GM18867 (cell line): ENCODE results near the gene IL1RAPL2.
"Not testable (repeated sequence)": the region's sequence is repeated elsewhere in the genome, so short reads cannot be mapped to it uniquely, and the experiment has no call there.

Experiments
- ATAC-seq: cut with Tn5 transposase; IDR thresholded peaks from one replicate; pipeline ENCODE4 v1.9.1; 2021; ENCODE audit warnings: mild to moderate bottlenecking, moderate library complexity; ENCODE audit not compliant: unreplicated experiment

Gene IL1RAPL2

DNA sequence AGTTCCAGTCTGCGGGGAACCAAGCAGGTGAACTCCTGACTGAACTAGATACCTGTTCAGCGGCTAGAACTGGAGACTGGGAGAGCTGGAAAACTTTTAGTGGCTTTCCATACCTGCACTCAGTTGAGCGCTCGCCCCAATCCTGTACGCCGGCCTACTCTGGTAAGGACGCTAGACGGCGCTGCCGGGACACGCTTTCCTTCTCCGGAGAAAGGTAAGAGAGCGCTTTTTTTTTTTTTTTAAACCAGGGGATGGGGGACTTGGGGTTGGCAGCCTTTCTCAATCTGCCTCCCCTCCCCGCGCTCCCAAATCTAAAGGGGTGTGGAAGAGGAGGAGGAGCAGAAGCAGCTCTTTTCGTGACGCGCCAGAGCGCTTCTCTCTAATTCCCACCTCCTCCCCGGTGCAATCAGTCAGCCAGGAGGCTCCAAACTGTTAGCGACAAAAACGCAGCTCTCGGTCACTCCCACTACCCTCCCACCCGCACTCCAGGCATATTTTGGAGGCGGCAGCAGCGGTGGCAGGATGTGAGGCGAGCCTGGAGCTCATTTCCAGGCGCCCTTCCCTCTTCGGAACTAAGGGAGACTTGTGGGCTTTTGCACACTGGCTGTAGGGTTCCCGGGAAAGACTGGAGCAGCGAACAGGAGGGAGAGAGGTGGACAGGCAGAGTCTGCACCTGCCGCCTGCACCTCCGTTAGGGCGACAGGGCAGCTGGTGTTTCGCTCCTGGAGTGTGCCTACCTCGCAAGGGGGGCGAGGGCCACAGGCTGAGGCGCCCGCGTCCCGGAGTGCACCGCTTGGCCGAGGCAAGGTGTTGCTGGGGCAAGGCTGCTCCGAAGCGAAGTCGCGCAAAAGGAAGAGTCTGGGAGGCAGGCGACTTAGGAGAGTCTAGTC is at the start of gene IL1RAPL2:
IL1RAPL2 (plus strand) TSS at position 409 of the 890 bp plus-strand sequence.
- ATAC-seq: no peak

DNA sequence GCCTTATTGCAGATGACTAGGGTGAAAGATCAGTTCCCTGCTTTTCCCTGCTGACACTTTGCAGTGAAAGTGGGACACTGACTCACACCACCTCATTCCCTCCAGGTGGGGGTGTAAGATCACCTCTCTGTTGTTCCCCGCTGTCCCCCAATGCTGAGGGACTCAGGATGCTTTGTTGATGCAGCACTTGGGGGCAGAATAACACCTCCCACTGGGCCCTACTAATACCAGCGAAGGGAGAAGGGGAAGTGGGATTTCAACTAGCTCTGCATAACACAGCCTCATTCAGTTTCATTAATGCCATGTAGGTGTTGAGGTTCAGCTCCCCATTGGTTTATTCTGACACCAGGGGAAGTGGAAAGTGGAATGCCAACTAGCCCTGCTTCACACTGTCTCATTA is 43.6 kb upstream of the IL1RAPL2 start:
- no peak for ATAC-seq

- ATAC-seq: no peak
These were observed 42.1 kb upstream of the IL1RAPL2 start for GRCh38 chrX:104523858-104524257.

- no peak for ATAC-seq
These were observed 26.9 kb upstream of the IL1RAPL2 start for GRCh38 chrX:104539081-104539480.

GRCh38 chrX:104542447-104542846 is 23.6 kb upstream of the IL1RAPL2 start:
- not testable (repeated sequence) for ATAC-seq

GRCh38 chrX:104564335-104564734 is 1.7 kb upstream of the IL1RAPL2 start:
- no peak for ATAC-seq

DNA sequence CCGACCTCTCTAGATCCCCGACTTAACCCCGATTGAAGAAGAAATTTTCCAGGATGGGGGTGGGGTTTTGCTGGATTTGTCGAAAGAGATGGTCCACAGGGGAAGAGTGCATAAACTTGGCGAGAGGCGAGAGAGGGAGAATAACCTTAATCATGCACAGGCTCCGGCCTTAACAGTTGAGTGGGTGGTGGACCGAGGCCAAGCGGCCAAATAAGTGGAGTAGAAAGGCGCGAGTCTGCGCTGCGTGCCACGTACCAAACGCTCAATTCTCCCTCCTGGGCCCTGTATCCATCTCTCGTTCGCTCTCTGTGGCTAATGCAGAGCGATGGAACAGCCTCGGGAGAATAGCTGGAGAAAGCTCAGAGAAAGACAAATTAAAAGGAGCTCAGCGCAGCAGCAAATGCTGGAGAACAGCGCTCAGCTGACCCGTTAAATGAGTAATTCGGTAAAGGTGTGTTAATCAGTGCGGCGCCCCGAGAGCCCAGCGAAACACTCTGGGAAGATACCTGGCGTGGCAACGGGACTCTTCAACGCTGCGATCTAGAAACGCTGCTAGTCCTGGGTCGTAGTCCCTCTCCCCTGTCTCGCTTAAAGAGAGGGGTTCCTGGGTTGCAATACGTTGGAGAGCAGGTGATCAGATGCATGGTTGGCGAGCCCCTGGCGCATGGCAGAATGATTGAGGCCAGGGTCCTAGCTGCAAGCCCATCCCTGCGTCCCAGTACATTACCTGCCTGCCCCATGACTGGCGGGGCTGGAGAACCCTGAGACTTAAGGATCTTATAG is 887 bp upstream of the IL1RAPL2 start:
- no peak for ATAC-seq

DNA sequence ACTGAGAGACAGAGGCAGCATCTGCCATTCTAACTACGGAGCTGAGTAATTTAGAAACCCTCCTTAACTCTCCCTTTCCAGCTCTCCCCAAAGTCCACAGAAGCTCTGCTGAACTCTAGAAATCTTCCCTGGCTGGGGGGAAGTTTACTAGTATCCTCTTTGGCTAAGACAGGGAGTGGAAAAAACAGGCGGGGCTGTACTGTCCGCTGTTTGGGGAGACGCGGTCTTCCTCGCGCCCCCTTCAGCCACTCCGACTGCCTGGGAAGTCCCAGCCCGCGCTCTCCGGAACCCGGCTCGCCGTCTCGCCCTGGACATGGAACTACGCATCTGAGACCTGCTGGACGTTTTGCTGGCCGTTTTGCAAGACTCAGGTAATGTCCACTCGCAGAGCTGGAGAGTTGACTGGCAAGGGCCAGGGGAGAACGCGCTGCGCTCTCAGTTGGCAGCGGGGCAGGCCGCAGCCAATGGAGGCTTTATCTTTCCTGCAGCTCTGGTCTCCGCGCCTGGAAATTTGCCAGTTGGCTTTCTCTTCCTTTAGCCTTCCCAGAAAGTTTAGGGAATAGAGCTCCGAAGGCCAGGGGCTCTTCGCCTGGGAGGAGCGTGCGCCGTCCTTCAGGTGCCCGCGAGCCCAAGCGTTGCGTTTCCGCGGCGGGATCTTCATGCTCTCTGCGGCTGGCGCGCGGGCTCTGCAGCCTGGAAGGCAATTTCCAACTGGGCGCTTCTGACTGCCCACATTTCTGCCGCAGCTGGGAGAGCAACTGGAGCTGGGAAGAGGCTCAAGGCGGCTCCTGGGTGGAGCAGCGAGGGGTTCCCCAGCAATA is 892 bp downstream of the IL1RAPL2 start:
- no peak for ATAC-seq

- ATAC-seq: no peak
These were observed 1.5 kb downstream of the IL1RAPL2 start for GRCh38 chrX:104567506-104567905.

GRCh38 chrX:104568304-104568915 is 2.4 kb downstream of the IL1RAPL2 start:
- no peak for ATAC-seq

DNA sequence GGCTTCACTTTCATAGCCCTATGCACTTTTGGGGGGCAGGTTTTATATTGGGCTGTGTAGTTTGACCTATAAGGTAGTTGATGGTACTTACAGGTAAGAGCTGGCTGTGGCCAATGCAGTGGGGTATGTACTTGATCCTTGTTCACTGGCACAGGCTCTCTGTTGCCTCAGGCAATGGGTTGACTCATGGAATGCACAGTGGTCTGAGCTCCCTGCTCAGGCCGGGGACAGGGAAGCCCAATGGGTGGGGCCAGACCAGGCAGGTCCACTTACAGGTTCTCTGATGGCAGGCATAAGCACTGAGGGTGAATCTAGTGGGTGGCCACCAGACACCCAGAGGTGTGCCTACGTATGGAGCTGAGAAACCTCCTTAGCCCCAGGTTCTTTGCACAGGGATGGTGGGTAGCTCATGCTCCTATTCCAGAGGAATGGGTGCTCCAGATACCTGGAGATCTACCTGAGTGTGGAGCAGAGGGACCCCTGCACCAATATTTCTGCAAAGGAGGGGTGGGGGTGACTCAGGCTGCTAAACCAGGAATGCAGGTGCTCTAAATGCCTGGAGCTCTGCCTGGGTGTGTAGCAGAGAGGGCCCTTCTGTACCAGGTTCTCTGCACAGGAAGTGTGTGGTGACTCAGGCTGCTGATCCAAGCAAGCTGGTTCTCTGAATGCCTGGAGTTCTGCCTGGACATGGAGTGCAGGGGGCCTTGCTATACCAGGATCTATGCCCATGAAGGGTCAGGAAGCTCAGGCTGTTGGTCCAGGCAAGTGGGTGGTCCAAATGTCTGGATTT is 52.3 kb downstream of the IL1RAPL2 start:
- no peak for ATAC-seq

- no peak for ATAC-seq
These were observed 55.8 kb downstream of the IL1RAPL2 start for GRCh38 chrX:104621781-104622180.

DNA sequence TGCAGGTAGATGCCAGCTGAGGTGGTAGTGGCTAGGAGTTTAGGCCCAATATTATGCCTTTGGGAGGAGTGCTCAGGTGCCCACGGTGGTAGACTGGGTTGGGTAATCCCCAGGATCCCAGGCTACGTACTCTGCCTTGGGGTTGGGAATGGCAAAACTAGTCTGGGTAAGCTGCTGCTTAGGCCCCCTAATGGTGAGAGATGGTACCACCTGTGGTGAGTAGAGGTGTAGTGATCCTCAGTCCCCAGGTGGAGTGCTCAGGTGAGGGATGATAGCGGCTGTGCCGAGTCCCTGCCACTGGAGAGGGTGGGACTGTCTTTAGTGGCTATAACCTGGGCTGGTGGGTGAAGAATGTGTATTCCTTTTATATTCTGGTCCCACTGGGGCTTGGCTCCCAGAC is 75.2 kb downstream of the IL1RAPL2 start:
- ATAC-seq: no peak

GRCh38 chrX:104647084-104647483 is 81.1 kb downstream of the IL1RAPL2 start:
- ATAC-seq: no peak

DNA sequence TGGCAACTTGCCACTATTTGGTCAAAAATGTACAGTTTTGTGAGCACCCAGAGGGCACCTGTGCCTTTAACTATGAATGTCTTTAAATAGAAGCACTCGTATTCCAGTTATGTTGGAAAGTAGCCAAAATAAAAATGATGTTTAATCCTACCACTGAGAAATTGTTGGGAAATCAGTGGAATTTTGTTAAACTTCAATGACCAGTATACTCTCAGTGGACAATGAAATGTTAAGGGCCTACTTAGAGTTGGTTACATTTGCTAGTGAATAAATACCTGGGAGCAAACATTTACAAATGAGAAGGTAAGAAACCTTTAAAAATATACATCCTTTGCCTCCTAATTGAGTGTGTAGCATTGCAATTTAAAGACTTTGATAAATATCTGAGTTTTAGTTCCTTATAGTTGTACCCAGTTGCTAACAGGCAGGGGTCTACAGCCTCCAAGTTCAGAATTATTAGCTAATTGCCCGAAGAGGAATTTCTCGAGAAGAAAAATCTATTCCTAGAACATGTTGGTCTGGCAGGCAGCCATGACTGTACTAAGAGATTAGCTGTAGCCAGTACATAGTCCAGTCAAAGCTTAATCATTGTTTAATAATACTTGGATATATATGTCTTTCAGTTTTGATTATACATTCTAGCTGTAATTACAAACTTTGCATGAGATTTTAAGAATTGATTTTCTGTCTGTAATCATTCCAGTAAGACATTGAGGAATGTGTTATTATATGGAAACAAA is 93.2 kb downstream of the IL1RAPL2 start:
- no peak for ATAC-seq

- no peak for ATAC-seq
These were observed 94.1 kb downstream of the IL1RAPL2 start for GRCh38 chrX:104660092-104660491.

- ATAC-seq: no peak
These were observed 96.7 kb downstream of the IL1RAPL2 start for GRCh38 chrX:104662694-104663093.

GRCh38 chrX:104665691-104666090 is 99.7 kb downstream of the IL1RAPL2 start:
- no peak for ATAC-seq

DNA sequence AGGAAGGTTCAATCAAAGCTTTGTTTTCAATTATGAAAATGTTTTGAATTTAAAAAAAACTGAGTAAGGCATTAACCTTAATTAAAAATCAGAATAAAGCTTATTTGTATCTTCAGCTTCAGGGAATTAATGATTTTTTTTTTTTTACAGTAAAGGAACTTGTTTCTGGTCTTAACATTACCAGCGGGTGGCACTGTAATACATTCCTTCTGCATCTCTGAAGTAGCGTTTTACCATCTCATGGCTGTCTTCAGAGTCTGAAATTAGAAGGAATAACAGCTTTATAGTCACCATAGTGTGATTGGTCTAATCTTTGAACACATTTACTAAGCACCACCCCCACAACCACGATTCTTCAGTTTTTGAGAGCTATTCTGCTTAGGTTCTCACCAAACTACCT is 102.6 kb downstream of the IL1RAPL2 start:
- no peak for ATAC-seq
